Mesothelial cell of epicardium (in vitro differentiated cells): ENCODE data around the gene SLC25A25. TPM values are rescaled to one million over a fixed set of nuclear protein-coding genes. Genes with fewer than 3 reads are reported as not detected.

Experiments used
- DNase-seq, 2 experiments: peaks; one replicate each; pipeline ENCODE4 v3.0.0; 2021; ENCODE audit warnings: low spot score in 2 of 2; ENCODE audit not compliant: unreplicated experiment in 2 of 2
- H3K27ac Mint-ChIP-seq: 2 replicates; pipeline ENCODE4 v1.8.0; 2021; ENCODE audit warnings: mixed read lengths
- H3K27me3 Mint-ChIP-seq: 2 replicates; pipeline ENCODE4 v1.8.0; 2021; ENCODE audit warnings: low read depth, mixed read lengths
- H3K36me3 Mint-ChIP-seq: 2 replicates; pipeline ENCODE4 v1.8.0; 2021; ENCODE audit warnings: mixed read lengths
- H3K4me1 Mint-ChIP-seq: 2 replicates; pipeline ENCODE4 v1.8.0; 2021; ENCODE audit warnings: mixed read lengths
- H3K4me3 Mint-ChIP-seq: 2 replicates; pipeline ENCODE4 v1.8.0; 2021; ENCODE audit warnings: mild to moderate bottlenecking, moderate library complexity, mixed read lengths
- H3K9me3 Mint-ChIP-seq: 2 replicates; pipeline ENCODE4 v1.8.0; 2021; ENCODE audit warnings: mixed read lengths
- CTCF ChIP-seq: fragments of 200-600 bp; sonication (generic); IDR thresholded peaks from one replicate; pipeline ENCODE4 v1.5.0; 2021; ENCODE audit warnings: antibody characterized with exemption; ENCODE audit not compliant: unreplicated experiment
- total RNA-seq: library from RNA; stranded (reverse); gene quantifications from 3 replicates; pipeline ENCODE4 v1.2.1, GENCODE V29; 2021

The SLC25A25 gene
- total RNA-seq, 1 donor from 2014 or later = 26.2 TPM

GRCh38 chr9:128136816-128137793 is 69.1 kb downstream of the SLC25A25 start:
- TF ChIP-seq CTCF = no peak
- peaks cover 8% of the 10 kb centered on the region for H3K9me3 Mint-ChIP-seq
- H3K27me3 Mint-ChIP-seq = peaks cover 25% of the 10 kb centered on the region
- H3K27ac Mint-ChIP-seq = no peak overlapping the region
- no peak for DNase-seq
- no peaks in the 10 kb centered on the region for H3K36me3 Mint-ChIP-seq
- peaks cover 10% of the 10 kb centered on the region for H3K4me1 Mint-ChIP-seq
- H3K4me3 Mint-ChIP-seq = no peak overlapping the region

- peaks cover 10% of the 10 kb centered on the region for H3K4me1 Mint-ChIP-seq
- DNase-seq = no peak
- H3K36me3 Mint-ChIP-seq = no peaks in the 10 kb centered on the region
- peaks cover 8% of the 10 kb centered on the region for H3K9me3 Mint-ChIP-seq
- H3K4me3 Mint-ChIP-seq = no peak overlapping the region
- no peak overlapping the region for H3K27ac Mint-ChIP-seq
- peaks cover 19% of the 10 kb centered on the region for H3K27me3 Mint-ChIP-seq
- no peak for TF ChIP-seq CTCF
These were observed 70.0 kb downstream of the SLC25A25 start for GRCh38 chr9:128138001-128138400.

- no peak overlapping the region for H3K4me3 Mint-ChIP-seq
- H3K27ac Mint-ChIP-seq = no peak overlapping the region
- peaks cover 13% of the 10 kb centered on the region for H3K4me1 Mint-ChIP-seq
- H3K9me3 Mint-ChIP-seq = peaks cover under 1% of the 10 kb centered on the region
- H3K36me3 Mint-ChIP-seq = no peaks in the 10 kb centered on the region
- DNase-seq = no peak
- H3K27me3 Mint-ChIP-seq = peaks cover 5% of the 10 kb centered on the region
- no peak for TF ChIP-seq CTCF
These were observed 71.6 kb downstream of the SLC25A25 start for GRCh38 chr9:128139621-128140020.

- Mint-ChIP-seq H3K36me3 (no peaks in the 10 kb centered on the region), H3K4me1 (peaks cover 18% of the 10 kb centered on the region), H3K9me3 (no peaks in the 10 kb centered on the region), H3K27me3 (no peaks in the 10 kb centered on the region), H3K4me3 (no peak overlapping the region), H3K27ac (no peak overlapping the region)
- TF ChIP-seq CTCF = no peak
- DNase-seq = no peak
These were observed 73.6 kb downstream of the SLC25A25 start for GRCh38 chr9:128141604-128142003.

GRCh38 chr9:128142061-128142460 is 74.0 kb downstream of the SLC25A25 start:
- Mint-ChIP-seq H3K9me3 (no peaks in the 10 kb centered on the region), H3K27ac (no peak overlapping the region), H3K27me3 (no peaks in the 10 kb centered on the region), H3K36me3 (no peaks in the 10 kb centered on the region), H3K4me3 (no peak overlapping the region), H3K4me1 (peaks cover 20% of the 10 kb centered on the region)
- DNase-seq = no peak
- TF ChIP-seq CTCF = no peak
